Measurements from ENCODE around the gene SELP.
A peak's percentile ranks its signal among the peaks of the same experiment; 100 is the strongest.

Gene SELP

DNA sequence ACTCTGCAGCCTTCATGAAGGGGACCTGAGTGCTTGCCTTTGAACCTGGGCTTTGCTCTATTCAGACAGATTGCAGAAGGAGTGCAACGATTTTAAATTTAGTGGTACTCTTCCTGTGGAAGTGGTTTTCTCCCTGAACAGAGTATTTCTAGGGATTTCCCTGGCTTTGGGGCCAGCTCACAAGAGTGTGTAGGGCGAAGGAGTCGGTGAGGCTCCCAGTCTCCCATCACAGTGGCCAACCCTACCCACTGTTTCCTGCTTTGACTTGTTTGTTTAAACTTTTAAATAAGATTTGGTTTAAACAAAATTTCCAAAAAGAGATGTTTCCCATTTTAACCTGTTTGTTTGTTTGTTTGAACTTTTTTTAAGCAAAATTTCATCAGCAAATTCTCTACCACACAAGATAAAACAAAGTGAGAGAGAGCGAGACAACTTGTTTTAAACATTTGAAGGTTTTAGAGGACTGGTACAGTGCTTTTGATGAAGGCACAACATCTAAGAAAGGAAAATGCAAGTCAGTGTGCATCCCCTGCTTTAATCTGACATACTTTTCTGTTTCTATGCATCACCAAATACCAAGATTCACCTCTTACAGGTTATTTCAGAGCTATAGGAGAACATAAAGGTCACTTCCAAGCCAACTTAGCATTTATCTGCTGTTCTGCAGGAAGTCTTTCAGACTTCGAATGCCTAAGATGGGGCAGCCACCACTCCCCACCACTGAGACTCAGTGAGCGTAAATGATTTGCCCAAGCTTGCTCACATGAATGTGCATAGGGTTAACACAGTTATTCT lies 6.6 kb downstream of the SELP start:
- no peak for DNase-seq (ENCODE audit: low read depth in 1 of 2, low spot score in 1 of 2)

DNA sequence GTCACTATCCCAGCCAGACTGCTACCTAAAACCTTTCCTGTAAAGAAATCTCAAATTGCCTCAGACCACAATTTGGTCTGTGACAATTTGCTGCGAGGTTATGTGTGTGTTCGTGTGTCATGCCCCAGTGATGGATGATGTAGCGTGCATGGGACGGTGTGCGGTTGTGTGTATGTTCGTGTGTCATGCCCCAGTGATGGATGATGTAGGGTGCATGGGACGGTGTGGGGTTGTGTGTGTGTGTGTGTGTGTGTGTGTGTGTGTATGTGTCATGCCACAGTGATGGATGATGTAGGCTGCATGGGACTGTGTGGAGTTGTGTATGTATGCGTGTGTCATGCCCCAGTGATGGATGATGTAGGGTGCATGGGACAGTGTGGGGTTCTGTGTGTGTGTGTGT lies 9.4 kb downstream of the SELP start:
- DNase-seq (ENCODE audit: low read depth in 1 of 2, low spot score in 1 of 2): no peak

DNA sequence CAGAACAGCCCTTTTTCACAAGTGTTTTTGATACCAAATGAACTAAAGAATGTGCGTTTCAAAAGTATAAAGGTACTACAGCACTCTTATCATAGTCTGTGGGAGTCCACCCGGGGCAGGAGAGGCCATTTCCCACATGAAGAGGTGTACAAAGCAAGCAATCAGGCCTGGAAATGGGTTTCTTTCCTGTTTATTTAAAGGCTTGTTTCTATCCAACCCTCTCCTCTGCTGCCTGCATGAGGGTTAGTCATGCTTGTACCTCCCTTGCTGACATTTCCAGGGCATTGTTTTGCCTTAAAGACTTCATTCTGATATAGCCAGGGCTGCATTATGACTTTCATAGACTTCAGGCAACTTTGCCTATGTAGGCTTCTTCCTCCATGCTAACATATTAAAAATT lies 11.6 kb downstream of the SELP start:
- DNase-seq (ENCODE audit: low read depth in 1 of 2, low spot score in 1 of 2): no peak

DNA sequence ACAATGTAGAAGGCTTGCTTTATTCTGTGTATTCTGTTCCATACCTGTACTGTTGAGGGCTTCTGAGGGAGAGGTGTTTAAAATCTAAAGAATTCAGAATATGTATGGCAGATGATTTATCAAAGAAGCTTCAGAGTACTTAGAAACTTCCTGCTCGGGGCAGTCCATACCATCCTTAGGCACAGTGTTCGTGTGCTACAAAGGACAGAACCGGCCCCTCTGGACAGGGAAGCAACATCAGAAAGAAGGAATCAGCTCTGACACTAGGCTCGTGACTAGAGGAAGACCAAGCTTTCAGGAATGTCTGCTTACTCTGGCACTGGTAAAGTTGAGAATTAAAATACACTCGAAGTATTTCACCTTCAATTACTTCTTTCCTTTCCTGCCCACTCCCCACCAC lies 14.1 kb downstream of the SELP start:
- DNase-seq (ENCODE audit: low read depth in 1 of 2, low spot score in 1 of 2): no peak

DNA sequence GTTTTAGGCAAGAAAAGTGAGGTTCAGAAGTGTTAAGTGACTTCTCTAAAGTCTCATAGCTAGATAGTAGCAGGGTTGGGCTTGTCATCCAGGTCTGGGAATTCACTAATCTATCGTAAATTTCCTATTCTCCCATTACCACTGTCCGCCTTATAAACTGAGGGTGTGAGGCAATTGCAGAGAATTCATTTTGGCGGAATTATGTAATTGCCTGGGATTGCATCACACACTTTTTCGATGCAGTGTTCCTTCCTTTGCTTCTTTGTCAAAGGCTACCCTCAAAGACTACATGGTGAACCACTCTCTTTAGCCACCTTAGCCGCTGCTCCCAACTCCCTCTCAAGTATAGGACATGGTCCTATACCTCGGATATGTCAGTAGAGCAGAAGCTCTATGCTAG lies 19.1 kb downstream of the SELP start:
- no peak for DNase-seq (ENCODE audit: low read depth in 1 of 2, low spot score in 1 of 2)

DNA sequence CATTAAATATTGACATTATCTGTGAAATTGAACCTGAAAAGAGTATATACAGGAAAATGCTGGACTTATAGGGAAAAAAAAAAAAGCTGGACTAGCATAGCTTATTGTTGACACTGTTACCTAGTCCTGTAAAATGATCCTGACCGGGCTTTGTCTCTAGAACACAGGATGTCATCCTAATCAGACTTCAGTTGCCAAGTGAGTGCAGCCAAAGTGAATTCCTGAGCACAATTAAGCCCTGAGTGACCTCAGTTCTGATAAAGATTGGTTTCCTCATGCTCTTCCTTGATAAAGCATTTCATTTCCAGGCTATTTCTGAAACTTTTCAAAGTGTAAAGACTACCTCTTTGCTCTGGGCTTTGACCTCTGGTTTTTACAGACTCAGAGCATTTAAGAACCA lies 19.8 kb downstream of the SELP start:
- DNase-seq (ENCODE audit: low read depth in 1 of 2, low spot score in 1 of 2): no peak

DNA sequence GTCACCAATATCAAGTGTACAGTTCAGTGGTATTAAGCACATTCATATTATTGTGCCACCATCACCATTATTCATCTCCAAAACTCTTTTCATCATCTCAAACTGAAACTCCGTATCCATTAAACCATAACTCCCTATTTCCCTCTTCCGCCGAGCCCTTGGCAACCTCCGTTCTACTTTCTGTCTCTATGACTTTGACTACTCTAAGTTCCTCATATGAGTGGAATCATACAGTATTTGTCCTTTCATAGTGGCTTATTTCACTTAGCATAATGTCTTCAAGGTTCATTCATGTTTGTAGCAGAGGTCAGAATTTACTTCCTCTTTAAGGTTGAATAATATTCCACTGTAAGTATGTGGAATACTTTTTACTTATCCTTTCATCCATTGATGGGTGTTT lies 21.7 kb downstream of the SELP start:
- no peak for DNase-seq (ENCODE audit: low read depth in 1 of 2, low spot score in 1 of 2)

DNA sequence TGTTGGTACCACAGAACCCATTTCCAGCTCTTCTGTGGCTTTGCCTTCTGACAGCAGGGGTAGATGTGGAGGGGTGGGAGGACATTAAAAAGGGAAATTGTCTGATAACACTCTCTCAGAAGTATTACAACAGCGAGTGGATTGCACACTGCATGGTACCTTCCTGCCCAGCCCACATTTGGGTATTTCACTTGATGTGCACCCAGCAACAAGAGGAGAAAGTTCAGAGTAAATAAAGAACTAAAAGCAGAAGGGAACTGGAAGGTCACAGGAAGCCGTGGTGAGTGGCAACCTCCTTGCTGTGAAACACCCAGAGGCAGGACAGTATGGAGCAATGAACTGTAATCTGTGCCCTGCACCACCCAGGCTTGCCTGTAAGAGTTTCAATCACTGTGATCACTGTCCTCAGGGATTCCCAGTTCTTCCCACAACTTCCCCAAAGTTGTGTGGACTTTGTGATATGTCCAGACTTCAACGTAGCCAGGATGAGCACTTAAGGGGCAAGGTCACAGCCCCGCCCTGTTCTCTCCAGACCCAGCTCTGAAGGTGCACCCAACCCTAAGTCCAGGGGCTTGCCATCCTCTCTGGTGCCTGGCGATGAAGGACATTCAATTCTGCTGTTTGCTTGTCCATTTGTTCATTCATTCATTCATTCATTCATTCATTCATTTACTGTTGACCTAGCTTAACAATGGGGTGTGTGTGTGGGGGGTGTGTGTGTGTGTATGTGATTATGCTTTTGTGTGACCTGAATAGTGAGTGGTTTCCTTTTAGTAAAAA lies 25.0 kb downstream of the SELP start:
- peak in 1 of 2 donors; percentile 16 for DNase-seq (ENCODE audit: low read depth in 1 of 2, low spot score in 1 of 2)

DNA sequence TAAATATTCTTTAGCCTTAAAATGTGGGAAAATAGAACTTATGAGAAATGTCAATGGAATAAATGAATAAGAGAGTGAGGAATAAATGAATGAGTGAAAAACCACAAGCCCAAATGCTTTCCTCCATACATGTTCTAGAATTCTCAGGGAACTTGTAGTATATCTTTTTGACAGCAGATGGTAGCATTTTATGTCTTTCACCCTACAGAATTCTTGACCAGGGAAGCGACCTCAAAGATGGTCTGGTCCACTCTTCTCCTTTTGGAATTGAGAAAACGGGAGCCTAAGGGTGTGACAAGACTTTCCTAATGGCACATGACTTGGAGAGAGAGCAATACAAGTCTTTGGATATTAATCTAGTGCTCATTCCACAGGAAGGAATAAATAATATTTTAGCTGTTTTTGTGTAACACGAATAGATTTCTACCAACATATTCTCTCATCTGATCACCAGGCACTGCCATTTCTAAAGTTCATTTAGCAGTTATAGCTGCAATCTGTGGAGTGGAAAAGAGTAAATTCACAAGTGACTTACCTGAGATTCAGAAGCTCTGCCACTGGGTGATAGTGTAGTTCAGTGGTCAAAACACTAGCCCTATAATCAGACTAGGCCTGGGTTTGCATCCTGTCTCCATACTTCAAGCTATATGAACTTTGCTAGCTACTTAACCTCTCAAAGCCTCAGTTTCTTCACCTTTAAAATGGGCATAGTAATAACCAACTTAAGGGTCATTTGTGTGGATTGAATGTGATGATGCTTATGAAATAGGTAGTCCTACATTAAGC lies 28.6 kb downstream of the SELP start:
- DNase-seq (ENCODE audit: low read depth in 1 of 2, low spot score in 1 of 2): no peak

DNA sequence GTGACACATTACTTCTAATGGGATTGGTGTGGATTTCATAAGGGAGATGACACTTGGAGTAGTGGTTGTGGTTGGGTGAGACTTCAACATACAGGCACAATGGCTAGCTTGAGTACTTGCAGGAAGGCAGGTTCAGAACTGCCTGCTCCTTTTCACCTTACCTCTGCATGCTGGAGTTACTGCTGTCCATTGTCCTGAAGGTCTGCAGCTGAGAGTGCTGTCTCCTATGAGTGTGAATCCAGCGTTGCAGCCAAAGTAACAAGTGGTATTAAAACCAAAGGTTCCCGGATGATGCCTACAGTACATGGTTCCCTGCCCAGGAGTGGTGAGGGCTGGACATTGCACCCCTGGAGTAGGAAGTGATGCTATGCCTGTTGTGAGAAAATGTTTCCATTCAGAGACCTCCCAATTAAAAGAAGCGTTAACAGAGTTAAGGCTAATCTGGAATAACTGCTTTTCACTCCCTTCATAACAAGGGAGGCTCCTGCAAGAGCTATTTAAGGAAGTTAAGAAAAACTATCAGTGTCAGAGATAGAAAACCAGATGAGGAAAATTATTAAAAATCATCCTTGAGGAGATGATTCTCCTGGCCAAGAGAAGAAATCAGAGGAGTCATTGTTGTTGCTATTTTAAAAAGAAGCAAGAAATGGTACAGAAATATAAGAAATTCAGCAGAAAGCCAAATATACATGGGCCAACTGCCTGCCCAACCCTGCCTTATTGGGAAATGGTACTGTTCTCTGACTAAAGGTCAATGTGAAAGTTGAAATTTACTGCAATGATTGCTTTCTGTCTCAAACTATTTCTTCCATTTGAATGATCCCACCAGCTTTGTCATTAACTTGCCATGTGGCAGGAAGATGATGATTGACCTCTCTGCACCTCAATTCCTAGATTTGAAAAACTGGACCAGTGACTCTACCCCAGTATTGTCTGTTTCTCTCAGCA lies 33.9 kb downstream of the SELP start:
- no peak for DNase-seq (ENCODE audit: low read depth in 1 of 2, low spot score in 1 of 2)

DNA sequence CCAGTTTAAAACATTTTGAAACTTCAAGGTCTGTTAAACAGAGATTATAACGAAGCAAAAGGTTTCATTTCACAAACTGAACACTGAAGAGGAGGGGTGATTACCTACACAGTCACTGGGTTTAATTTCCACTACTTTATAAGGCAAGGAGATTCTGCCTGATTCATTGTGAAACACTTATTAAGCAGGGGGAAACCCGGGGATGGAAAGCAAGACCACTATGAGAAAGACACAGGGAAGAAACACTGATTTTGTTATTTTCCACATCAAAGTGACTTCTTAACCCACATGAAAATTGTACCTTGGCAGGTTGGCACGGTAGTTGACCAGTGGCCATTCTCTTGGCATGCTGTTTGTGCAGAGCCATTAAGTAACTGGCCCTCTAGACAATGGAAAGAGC lies 35.5 kb downstream of the SELP start:
- no peak for DNase-seq (ENCODE audit: low read depth in 1 of 2, low spot score in 1 of 2)

DNA sequence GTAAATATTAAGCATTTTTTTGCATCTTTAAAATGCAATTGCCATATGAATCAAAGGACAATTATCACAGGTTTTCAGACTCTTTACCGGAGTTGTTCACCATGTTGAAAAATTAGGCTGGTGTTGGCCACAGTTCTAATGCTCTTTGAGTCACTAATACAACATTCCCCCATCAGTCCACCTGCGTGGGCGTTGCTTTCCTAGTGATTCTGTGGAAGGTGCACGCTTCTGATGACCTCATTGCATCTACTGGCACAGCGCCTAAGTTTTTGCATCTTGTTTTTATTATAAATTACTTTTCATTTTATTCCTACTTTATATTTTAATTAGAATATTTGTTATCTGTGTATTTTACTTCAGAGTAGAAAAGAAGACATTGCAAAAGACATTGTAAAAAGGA lies 39.0 kb downstream of the SELP start:
- DNase-seq (ENCODE audit: low read depth in 1 of 2, low spot score in 1 of 2): no peak

DNA sequence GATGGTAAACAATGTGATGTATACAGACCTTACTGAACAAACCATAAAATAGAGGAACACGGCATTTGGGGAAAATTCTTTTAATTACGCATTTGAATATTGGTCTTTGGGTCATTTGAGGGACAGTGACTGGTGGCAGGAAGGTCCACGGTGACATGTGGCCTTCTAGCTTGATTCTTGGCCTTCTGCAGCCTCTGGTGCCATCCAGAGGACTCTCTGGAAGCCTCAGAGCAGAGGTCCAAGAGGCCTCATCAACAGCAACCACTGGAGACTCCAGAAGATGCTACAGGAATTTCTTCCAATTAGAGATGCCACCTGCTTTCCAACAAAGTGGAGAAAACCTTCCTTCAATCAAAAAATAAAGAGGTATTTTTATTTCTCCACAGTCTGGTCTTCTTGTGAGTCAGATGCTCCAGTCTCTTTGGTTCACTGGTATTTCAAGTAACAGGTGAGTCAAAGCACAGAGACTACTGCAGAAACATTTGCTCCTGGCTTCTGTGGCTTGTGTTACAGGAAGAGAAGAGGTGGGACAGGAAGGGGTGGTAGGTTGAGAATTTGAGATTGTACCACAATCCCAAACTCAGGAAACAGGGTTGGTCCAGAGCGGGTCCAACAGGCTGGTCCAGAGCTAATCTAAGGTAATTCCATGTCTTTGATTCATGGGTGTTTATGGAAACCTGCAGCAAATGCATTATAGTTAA lies 41.0 kb downstream of the SELP start:
- DNase-seq (ENCODE audit: low read depth in 1 of 2, low spot score in 1 of 2): no peak

DNA sequence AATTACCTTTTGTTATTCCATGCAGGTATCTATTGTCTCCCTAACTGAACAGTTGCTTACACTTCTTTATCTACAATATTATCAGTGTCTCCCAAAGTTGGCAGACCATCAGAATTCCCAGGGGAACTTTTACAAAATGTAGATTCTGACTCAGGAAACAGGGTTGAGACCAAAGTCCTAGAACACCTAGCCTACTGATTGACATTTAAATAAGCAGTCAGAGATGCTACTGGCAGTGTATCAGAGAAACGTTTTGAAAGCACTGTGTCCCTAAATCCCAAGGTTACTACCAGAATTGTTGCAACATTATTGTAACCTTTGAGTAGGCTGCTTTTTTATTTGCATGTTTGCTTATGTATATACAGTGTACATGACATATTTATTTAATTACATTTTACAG lies 41.8 kb downstream of the SELP start:
- DNase-seq (ENCODE audit: low read depth in 1 of 2, low spot score in 1 of 2): no peak

DNA sequence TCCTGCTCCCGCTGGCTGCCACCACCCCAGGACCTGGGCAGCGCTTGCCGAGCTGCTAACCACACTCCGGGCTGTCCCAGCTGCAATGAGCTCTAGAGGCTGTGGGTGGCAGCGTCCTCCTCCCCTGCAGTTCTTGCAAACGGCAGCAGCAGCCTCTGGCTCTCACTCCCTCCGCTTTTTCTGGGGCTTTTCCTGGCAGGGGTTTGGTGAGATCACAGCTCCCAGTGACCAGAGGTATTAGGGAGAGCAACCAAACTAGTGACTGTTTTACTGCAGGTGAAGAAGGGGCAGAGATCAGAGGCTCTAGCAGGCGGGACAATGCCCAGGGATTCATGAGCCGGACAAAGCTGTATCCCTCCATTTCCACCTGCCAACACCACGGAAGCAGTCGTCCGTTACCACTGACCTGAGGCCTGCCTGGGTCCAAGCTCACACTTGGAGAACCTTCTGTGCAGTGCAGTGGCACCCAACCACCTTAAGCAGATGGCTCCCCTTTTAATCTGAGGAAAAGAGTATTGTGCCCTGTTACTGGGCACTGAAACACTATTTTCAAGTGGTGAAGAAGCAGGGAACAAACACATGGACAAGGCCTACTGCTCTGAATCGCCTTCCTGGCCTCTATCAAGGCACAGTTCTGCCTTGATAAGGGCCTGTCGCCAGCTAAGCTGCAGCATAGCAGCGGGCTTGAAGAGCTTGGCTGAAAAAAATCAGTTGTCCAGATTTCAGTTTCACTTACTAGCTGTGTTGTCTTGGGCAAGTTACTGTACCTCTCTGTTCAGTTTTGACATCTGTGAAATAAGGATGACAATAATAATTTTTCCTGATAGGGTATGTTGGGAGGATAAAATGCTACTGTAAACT lies 43.3 kb downstream of the SELP start, which contains the start of gene F5:
TSS of gene F5 (minus strand) at position 87 of the 861 bp plus-strand sequence. CDS start 95 bp downstream, outside the sequence.
- peak; percentile 49 to 67 for DNase-seq (ENCODE audit: low read depth in 1 of 2, low spot score in 1 of 2)

DNA sequence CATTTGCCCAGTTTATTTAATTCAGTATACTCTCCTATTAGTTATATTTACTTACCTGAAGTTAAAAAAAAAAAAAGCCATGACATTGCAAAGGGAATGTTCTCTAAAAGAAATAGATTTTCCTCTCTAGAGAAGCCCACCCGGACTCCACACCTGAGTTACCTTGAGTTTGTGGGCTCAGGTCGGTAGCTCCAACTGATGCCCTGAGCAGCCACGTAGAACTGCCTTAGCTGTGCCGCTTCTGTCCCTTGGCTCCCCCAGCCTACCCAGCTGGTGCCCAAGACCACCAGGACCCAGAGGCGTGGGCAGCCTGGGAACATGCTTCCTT lies 43.9 kb downstream of the SELP start:
- no peak for DNase-seq (ENCODE audit: low read depth in 1 of 2, low spot score in 1 of 2)

DNA sequence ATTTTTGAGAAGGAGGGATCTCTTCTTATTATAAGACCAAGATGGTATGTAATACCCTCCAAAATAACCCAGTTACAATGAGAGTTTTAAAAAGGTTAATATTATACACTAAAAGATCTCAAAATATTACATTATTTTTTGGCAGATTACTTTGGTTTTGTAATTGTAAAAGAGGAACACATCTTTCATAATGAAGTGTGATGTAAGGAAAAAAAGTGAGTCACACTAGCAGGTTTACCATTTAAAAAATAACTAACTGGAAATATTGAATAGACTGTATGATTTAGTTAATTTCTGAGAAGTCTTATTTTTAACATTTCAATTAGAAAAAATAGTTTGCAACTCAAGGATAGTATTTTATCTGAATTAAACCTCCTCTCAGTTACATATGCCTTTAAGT lies 44.7 kb downstream of the SELP start:
- no peak for DNase-seq (ENCODE audit: low read depth in 1 of 2, low spot score in 1 of 2)

DNA sequence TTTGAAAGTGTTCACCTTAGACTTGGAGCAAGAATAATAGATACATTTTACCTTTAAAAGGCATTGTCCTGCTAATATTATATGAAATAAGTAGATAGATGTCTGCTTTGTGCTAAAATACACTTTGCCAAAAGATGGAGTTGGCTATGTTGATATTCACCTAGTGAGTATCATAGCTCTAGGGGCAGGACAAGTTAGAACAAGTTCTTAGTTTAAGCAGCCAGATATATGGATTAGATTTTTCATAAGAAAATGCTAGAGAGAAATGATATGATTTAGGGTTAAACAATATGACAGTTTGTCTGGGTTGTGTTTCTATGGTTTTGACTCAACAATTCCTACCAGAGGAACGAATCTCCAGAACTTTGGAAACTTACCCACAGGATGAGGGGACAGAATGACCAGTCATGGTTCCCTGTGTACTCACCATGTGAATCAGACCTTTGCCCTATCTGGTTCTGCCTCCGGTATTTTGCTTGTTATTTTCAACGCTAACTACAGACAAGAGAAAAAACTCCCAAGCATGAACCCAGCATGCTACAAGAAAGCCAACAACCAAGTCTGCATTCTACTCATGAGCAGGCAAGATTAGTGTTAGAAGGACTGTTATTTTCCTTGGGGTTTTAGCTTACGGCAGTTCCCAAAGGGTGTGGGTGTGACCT lies 45.3 kb downstream of the SELP start:
- DNase-seq (ENCODE audit: low read depth in 1 of 2, low spot score in 1 of 2): no peak
